HG03378 (cell line): ENCODE data around the gene DIABLO.
A peak's percentile ranks its signal among the peaks of the same experiment; 100 is the strongest.
"Not testable (repeated sequence)": the region's sequence is repeated elsewhere in the genome, so short reads cannot be mapped to it uniquely, and the experiment has no call there.

Source experiments
- ATAC-seq: cut with Tn5 transposase; IDR thresholded peaks from one replicate; pipeline ENCODE4 v1.9.1; 2021; ENCODE audit warnings: mild to moderate bottlenecking, moderate library complexity; ENCODE audit not compliant: unreplicated experiment

Gene DIABLO

GRCh38 chr12:122225683-122226365 lies at the start of gene DIABLO:
TSS of gene DIABLO (minus strand) at chr12:122226052. CDS start at chr12:122226014, 38 bp downstream.
- peak; percentile 81 for ATAC-seq

GRCh38 chr12:122275459-122275858 lies 49.6 kb upstream of the DIABLO start:
- ATAC-seq = no peak

GRCh38 chr12:122266230-122266901 lies 40.5 kb upstream of the DIABLO start, which contains the start of gene VPS33A:
TSS of gene VPS33A (minus strand) at chr12:122266494. CDS start at chr12:122266408, 86 bp downstream.
- peak; percentile 71 for ATAC-seq

GRCh38 chr12:122265886-122266229 lies 40.0 kb upstream of the DIABLO start:
- peak; percentile 36 for ATAC-seq

GRCh38 chr12:122265476-122265875 lies 39.6 kb upstream of the DIABLO start:
- peak; percentile 13 for ATAC-seq

GRCh38 chr12:122260735-122261134 lies 34.9 kb upstream of the DIABLO start:
- ATAC-seq = not testable (repeated sequence)

GRCh38 chr12:122258939-122259338 lies 33.1 kb upstream of the DIABLO start:
- ATAC-seq = not testable (repeated sequence)

- ATAC-seq = not testable (repeated sequence)
Measured at GRCh38 chr12:122258462-122258861, 32.6 kb upstream of the DIABLO start.

- ATAC-seq = no peak
Measured at GRCh38 chr12:122250536-122250935, 24.7 kb upstream of the DIABLO start.

- no peak for ATAC-seq
Measured at GRCh38 chr12:122250047-122250446, 24.2 kb upstream of the DIABLO start.

- no peak for ATAC-seq
Measured at GRCh38 chr12:122245553-122245952, 19.7 kb upstream of the DIABLO start.

- ATAC-seq = no peak
Measured at GRCh38 chr12:122244565-122245371, 18.9 kb upstream of the DIABLO start.

GRCh38 chr12:122243965-122244364 lies 18.1 kb upstream of the DIABLO start:
- no peak for ATAC-seq

GRCh38 chr12:122238861-122239260 lies 13.0 kb upstream of the DIABLO start:
- ATAC-seq = no peak

GRCh38 chr12:122235741-122236140 lies 9.9 kb upstream of the DIABLO start:
- no peak for ATAC-seq

- no peak for ATAC-seq
Measured at GRCh38 chr12:122232691-122233090, 6.8 kb upstream of the DIABLO start.

- no peak for ATAC-seq
Measured at GRCh38 chr12:122230798-122231197, 4.9 kb upstream of the DIABLO start.

GRCh38 chr12:122228092-122228491 lies 2.2 kb upstream of the DIABLO start:
- ATAC-seq = no peak

GRCh38 chr12:122227341-122227740 lies 1.5 kb upstream of the DIABLO start:
- ATAC-seq = no peak

GRCh38 chr12:122226366-122227125 lies 694 bp upstream of the DIABLO start:
- ATAC-seq = no peak

GRCh38 chr12:122216445-122216844 lies 9.4 kb downstream of the DIABLO start:
- no peak for ATAC-seq
